ENCODE results near the gene SMIM30.

Gene SMIM30

GRCh38 chr7:113109718-113110117 is 8.6 kb downstream of the SMIM30 start:
- no peak for DNase-seq (ENCODE audit: low read depth in 2 of 2, low spot score in 1 of 2)

- no peak for DNase-seq (ENCODE audit: low read depth in 2 of 2, low spot score in 1 of 2)
These were observed 18.2 kb downstream of the SMIM30 start for GRCh38 chr7:113100121-113100603.

- DNase-seq (ENCODE audit: low read depth in 2 of 2, low spot score in 1 of 2): no peak
These were observed 19.0 kb downstream of the SMIM30 start for GRCh38 chr7:113099284-113099919.

- no peak for DNase-seq (ENCODE audit: low read depth in 2 of 2, low spot score in 1 of 2)
These were observed 23.7 kb downstream of the SMIM30 start for GRCh38 chr7:113094517-113095249.

- no peak for DNase-seq (ENCODE audit: low read depth in 2 of 2, low spot score in 1 of 2)
These were observed 24.8 kb downstream of the SMIM30 start for GRCh38 chr7:113093561-113093960.

- DNase-seq (ENCODE audit: low read depth in 2 of 2, low spot score in 1 of 2): no peak
These were observed 25.6 kb downstream of the SMIM30 start for GRCh38 chr7:113092762-113093161.

- no peak for DNase-seq (ENCODE audit: low read depth in 2 of 2, low spot score in 1 of 2)
These were observed 31.0 kb downstream of the SMIM30 start for GRCh38 chr7:113087071-113087998.

- no peak for DNase-seq (ENCODE audit: low read depth in 2 of 2, low spot score in 1 of 2)
These were observed 31.9 kb downstream of the SMIM30 start, which contains the start of gene GPR85 for GRCh38 chr7:113086431-113086888. TSS of gene GPR85 (minus strand) at chr7:113086827. CDS start at chr7:113084721, 2,106 bp downstream.

- DNase-seq (ENCODE audit: low read depth in 2 of 2, low spot score in 1 of 2): no peak
These were observed 32.5 kb downstream of the SMIM30 start for GRCh38 chr7:113085781-113086390.

- DNase-seq (ENCODE audit: low read depth in 2 of 2, low spot score in 1 of 2): no peak
These were observed 33.7 kb downstream of the SMIM30 start for GRCh38 chr7:113084496-113085172.

- no peak for DNase-seq (ENCODE audit: low read depth in 2 of 2, low spot score in 1 of 2)
These were observed 34.4 kb downstream of the SMIM30 start for GRCh38 chr7:113083816-113084495.

GRCh38 chr7:113083132-113083815 is 35.1 kb downstream of the SMIM30 start:
- no peak for DNase-seq (ENCODE audit: low read depth in 2 of 2, low spot score in 1 of 2)

GRCh38 chr7:113078331-113078730 is 40.0 kb downstream of the SMIM30 start:
- DNase-seq (ENCODE audit: low read depth in 2 of 2, low spot score in 1 of 2): no peak

- DNase-seq (ENCODE audit: low read depth in 2 of 2, low spot score in 1 of 2): no peak
These were observed 41.7 kb downstream of the SMIM30 start for GRCh38 chr7:113076703-113077102.

- DNase-seq (ENCODE audit: low read depth in 2 of 2, low spot score in 1 of 2): no peak
These were observed 46.9 kb downstream of the SMIM30 start for GRCh38 chr7:113071465-113071864.
